CD14-positive monocyte (primary cell): ENCODE results near the gene FBXW2. TPM values are rescaled to one million over a fixed set of nuclear protein-coding genes. Genes with fewer than 3 reads are reported as not detected.

ENCODE experiments used
- DNase-seq, 3 donors: peaks; one replicate each; pipeline ENCODE4 v3.0.0-alpha.2; 2011 to 2022
- H2AFZ ChIP-seq: 2 replicates; pipeline ENCODE4 v1.6.0; 2012; ENCODE audit warnings: mild to moderate bottlenecking, low read depth, low read length, inconsistent platforms; ENCODE audit not compliant: insufficient read depth, poor library complexity, severe bottlenecking
- H3K27ac ChIP-seq, 2 donors: 1 replicate in 1 of 2; 2 replicates in 1 of 2; pipeline ENCODE4 v1.5.1; 2012 to 2013; ENCODE audit warnings: low read length in 2 of 2, control low read depth in 1 of 2, inconsistent platforms in 1 of 2, low read depth in 1 of 2, mild to moderate bottlenecking in 1 of 2
- H3K27me3 ChIP-seq, 2 donors: one replicate each; pipeline versions ENCODE4 v1.6.0 to v1.6.1; 2011 to 2013; ENCODE audit warnings: low read length in 2 of 2; ENCODE audit not compliant: control insufficient read depth in 2 of 2, insufficient read depth in 2 of 2
- H3K36me3 ChIP-seq, 2 donors: replicated peaks in 1 of 2; 1 replicate in 1 of 2; 2 replicates in 1 of 2; pipeline versions ENCODE4 v1.5.1 to v1.6.1; 2012 to 2013; ENCODE audit warnings: low read length in 2 of 2, control low read depth in 1 of 2, inconsistent platforms in 1 of 2, mild to moderate bottlenecking in 1 of 2; ENCODE audit not compliant: insufficient read depth in 2 of 2, control insufficient read depth in 1 of 2
- H3K4me1 ChIP-seq, 2 donors: 1 replicate in 1 of 2; 2 replicates in 1 of 2; pipeline versions ENCODE4 v1.5.1 to v1.6.1; 2012 to 2013; ENCODE audit warnings: low read length in 2 of 2, control low read depth in 1 of 2, inconsistent platforms in 1 of 2, mild to moderate bottlenecking in 1 of 2, moderate library complexity in 1 of 2; ENCODE audit not compliant: insufficient read depth in 2 of 2, control insufficient read depth in 1 of 2
- H3K4me2 ChIP-seq: replicated peaks from 2 replicates; pipeline ENCODE3; 2012; ENCODE audit warnings: low read length, moderate library complexity, mild to moderate bottlenecking; ENCODE audit not compliant: poor library complexity, severe bottlenecking; ENCODE audit errors: extremely low read depth
- H3K4me3 ChIP-seq, 3 experiments: fragments of 200-600 bp in 1 of 3; sonication (generic) in 1 of 3; replicated peaks in 1 of 3; 1 replicate in 2 of 3; 2 replicates in 1 of 3; pipeline ENCODE4 v1.5.1; 2011 to 2013; ENCODE audit warnings: low read length in 3 of 3, mild to moderate bottlenecking in 3 of 3, control low read depth in 2 of 3, low read depth in 2 of 3, inconsistent platforms in 1 of 3, moderate library complexity in 1 of 3
- H3K79me2 ChIP-seq: 2 replicates; pipeline ENCODE4 v1.6.0; 2012; ENCODE audit warnings: mild to moderate bottlenecking, control low read depth, inconsistent platforms, low read length, moderate library complexity; ENCODE audit not compliant: insufficient read depth
- H3K9ac ChIP-seq: 2 replicates; pipeline ENCODE4 v1.6.0; 2017; ENCODE audit warnings: low read length, mild to moderate bottlenecking; ENCODE audit not compliant: insufficient read depth, poor library complexity, severe bottlenecking
- H3K9me3 ChIP-seq, 2 donors: replicated peaks in 1 of 2; 1 replicate in 1 of 2; 2 replicates in 1 of 2; pipeline versions ENCODE4 v1.5.1 to v1.6.1; 2012 to 2013; ENCODE audit warnings: low read length in 2 of 2, control low read depth in 1 of 2; ENCODE audit not compliant: control insufficient read depth in 1 of 2, insufficient read depth in 1 of 2
- H4K20me1 ChIP-seq: 2 replicates; pipeline ENCODE4 v1.6.0; 2012; ENCODE audit warnings: mild to moderate bottlenecking, low read length, control low read depth, moderate library complexity; ENCODE audit not compliant: insufficient read depth
- H3K27ac Mint-ChIP-seq, 7 donors: one replicate each; pipeline ENCODE4 v1.8.0; 2020; ENCODE audit warnings: mild to moderate bottlenecking in 7 of 7, mixed read lengths in 7 of 7, moderate library complexity in 6 of 7, inconsistent platforms in 2 of 7
- H3K27me3 Mint-ChIP-seq, 3 donors: one replicate each; pipeline ENCODE4 v1.8.0; 2021 to 2022; ENCODE audit warnings: low read depth in 3 of 3, mild to moderate bottlenecking in 3 of 3, mixed read lengths in 3 of 3, moderate library complexity in 3 of 3, inconsistent platforms in 1 of 3
- H3K36me3 Mint-ChIP-seq, 2 donors: one replicate each; pipeline ENCODE4 v1.8.0; 2020; ENCODE audit warnings: mixed read lengths in 2 of 2, inconsistent platforms in 1 of 2, mild to moderate bottlenecking in 1 of 2
- H3K4me1 Mint-ChIP-seq: one replicate; pipeline ENCODE4 v1.8.0; 2020; ENCODE audit warnings: mild to moderate bottlenecking, mixed read lengths
- H3K4me3 Mint-ChIP-seq, 2 donors: one replicate each; pipeline ENCODE4 v1.8.0; 2020; ENCODE audit warnings: mild to moderate bottlenecking in 2 of 2, mixed read lengths in 2 of 2, moderate library complexity in 1 of 2
- H3K9me3 Mint-ChIP-seq, 7 donors: one replicate each; pipeline ENCODE4 v1.8.0; 2020 to 2022; ENCODE audit warnings: mixed read lengths in 7 of 7, mild to moderate bottlenecking in 6 of 7, moderate library complexity in 6 of 7, inconsistent platforms in 2 of 7
- CTCF ChIP-seq: fragments of 200-600 bp; IDR thresholded peaks from one replicate; pipeline ENCODE4 v1.8.0; 2022; ENCODE audit warnings: antibody characterized with exemption, mild to moderate bottlenecking
- WGBS: methylation state at CpG from one replicate; pipeline ENCODE4 v1.1.5; 2013; ENCODE audit warnings: missing lambda C conversion rate; ENCODE audit not compliant: insufficient coverage; 5-methylcytosine and 5-hydroxymethylcytosine counted together
- intact Hi-C, 2 donors: fragments of 100-400 bp; cut with micrococcal nuclease; formaldehyde crosslinking; loops; one replicate each; pipeline versions ENCODE4 v1.15.0 to v1.15.1; 2023
- polyA plus RNA-seq, 3 donors: library from polyadenylated mRNA; depleted of rRNA in 1 of 3; unstranded in 2 of 3; stranded (reverse) in 1 of 3; fragments of 300-500 nt in 2 of 3; fragments of >200 nt in 1 of 3; fragmentation: Illumina TruSeq in 2 of 3; gene quantifications; 1 replicate in 2 of 3; 2 replicates in 1 of 3; pipeline ENCODE4 v1.2.3, GENCODE V29; 2012 to 2021

FBXW2 gene
- polyA plus RNA-seq, 3 donors: 20.0 to 30.8 (median 28.9) TPM

GRCh38 chr9:120833325-120833724 is 40.1 kb upstream of the FBXW2 start:
- intact Hi-C loops: no loop called here
- no peaks in the 10 kb centered on the region for H3K4me1 Mint-ChIP-seq
- H2AFZ ChIP-seq: no peak overlapping the region
- no peaks in the 10 kb centered on the region for H3K9me3 Mint-ChIP-seq
- H3K36me3 Mint-ChIP-seq: peaks cover 59 to 77% of the 10 kb centered on the region in 2 donors
- H3K4me3 Mint-ChIP-seq: no peak overlapping the region
- DNase-seq: no peak
- peaks cover 59 to 72% of the 10 kb centered on the region in 2 donors for H3K36me3 ChIP-seq
- H3K27me3 Mint-ChIP-seq: no peaks in the 10 kb centered on the region
- no peak overlapping the region for H3K4me3 ChIP-seq
- peaks cover 16% of the 10 kb centered on the region for H3K79me2 ChIP-seq
- no peak for TF ChIP-seq CTCF
- WGBS: no CpG with 5 or more reads among the region's 7 CpGs
- H3K9me3 ChIP-seq: no peaks in the 10 kb centered on the region
- H4K20me1 ChIP-seq: peaks cover under 1% of the 10 kb centered on the region
- H3K4me2 ChIP-seq: no peak overlapping the region
- H3K9ac ChIP-seq: no peak overlapping the region
- no peaks in the 10 kb centered on the region for H3K27me3 ChIP-seq
- no peaks in the 10 kb centered on the region for H3K4me1 ChIP-seq
- no peak overlapping the region for H3K27ac Mint-ChIP-seq
- H3K27ac ChIP-seq: no peak overlapping the region

GRCh38 chr9:120832807-120833206 is 39.6 kb upstream of the FBXW2 start:
- Histone ChIP-seq H3K4me2 (no peak overlapping the region), H2AFZ (no peak overlapping the region), H3K4me1 (no peaks in the 10 kb centered on the region), H3K36me3 (peaks cover 59 to 75% of the 10 kb centered on the region in 2 donors), H3K79me2 (peaks cover 11% of the 10 kb centered on the region), H3K9me3 (no peaks in the 10 kb centered on the region), H3K27me3 (no peaks in the 10 kb centered on the region), H4K20me1 (no peaks in the 10 kb centered on the region), H3K27ac (no peak overlapping the region), H3K9ac (no peak overlapping the region), H3K4me3 (no peak overlapping the region)
- Mint-ChIP-seq H3K4me1 (no peaks in the 10 kb centered on the region), H3K4me3 (no peak overlapping the region), H3K9me3 (no peaks in the 10 kb centered on the region), H3K27me3 (peaks cover 0 to 1% (median 0%) of the 10 kb centered on the region in 3 donors), H3K36me3 (peaks cover 62 to 77% of the 10 kb centered on the region in 2 donors), H3K27ac (peak overlapping the region in 1 of 7 donors; percentile 3)
- DNase-seq: no peak
- no peak for TF ChIP-seq CTCF
- intact Hi-C loops: no loop called here
